Ovary (tissue), 9 donors: ENCODE data around the gene PMIS2. TPM values are rescaled to one million over a fixed set of nuclear protein-coding genes. Genes with fewer than 3 reads are reported as not detected.

ENCODE experiments used
- DNase-seq, 5 donors: peaks; one replicate each; pipeline ENCODE4 v3.0.0-alpha.2; 2019 to 2020
- H3K27ac ChIP-seq, 2 donors: fragments of 200-600 bp; one replicate each; pipeline versions ENCODE4 v1.5.1 to v1.8.0; 2019 to 2022
- H3K27me3 ChIP-seq: fragments of 200-600 bp; one replicate; pipeline ENCODE4 v1.8.0; 2022
- H3K36me3 ChIP-seq: fragments of 200-600 bp; sonication (generic); one replicate; pipeline ENCODE4 v1.5.1; 2019
- H3K4me1 ChIP-seq: one replicate; pipeline ENCODE4 v1.8.1; 2013; ENCODE audit warnings: mild to moderate bottlenecking, moderate library complexity; ENCODE audit not compliant: insufficient read depth
- H3K4me3 ChIP-seq: fragments of 200-600 bp; sonication (generic); one replicate; pipeline ENCODE4 v1.5.1; 2017
- H3K9me3 ChIP-seq, 2 donors: fragments of 200-600 bp in 1 of 2; sonication (generic) in 1 of 2; one replicate each; pipeline versions ENCODE4 v1.5.1 to v1.8.1; 2013 to 2019; ENCODE audit warnings: mild to moderate bottlenecking in 1 of 2, moderate library complexity in 1 of 2
- CTCF ChIP-seq, 3 donors: fragments of 450-650 bp in 2 of 3; fragments of 200-600 bp in 1 of 3; IDR thresholded peaks; one replicate each; pipeline versions ENCODE4 v1.5.1 to v1.8.0; 2016 to 2022; ENCODE audit warnings: antibody characterized with exemption in 3 of 3, mild to moderate bottlenecking in 1 of 3
- EP300 ChIP-seq: sonication (generic); formaldehyde crosslinking; IDR thresholded peaks from one replicate; pipeline ENCODE4 v1.6.1; 2017; ENCODE audit warnings: antibody characterized with exemption
- POLR2A ChIP-seq: fragments of 450-650 bp; IDR thresholded peaks from one replicate; pipeline ENCODE4 v1.6.1; 2017; ENCODE audit warnings: antibody characterized with exemption, mild to moderate bottlenecking, moderate library complexity
- WGBS, 3 donors: extraction: QIAGEN DNeasy Blood & Tissue Kit in 1 of 3; methylation state at CpG; one replicate each; pipeline versions ENCODE4 v1.1.5 to v1.1.7; 2013 to 2017; 5-methylcytosine and 5-hydroxymethylcytosine counted together
- intact Hi-C, 4 donors: fragments of 100-400 bp; cut with DNase I; formaldehyde crosslinking; loops; one replicate each; pipeline versions ENCODE4 v1.11.0 to v1.15.1; 2022 to 2023
- polyA plus RNA-seq, 2 donors: library from polyadenylated mRNA; stranded (reverse); fragments of 200-250 nt in 1 of 2; fragments of 350-450 nt in 1 of 2; fragmentation: Illumina TruSeq in 1 of 2; extraction: RNeasy Lipid Tissue Mini Kit (QIAGEN cat#74804) in 1 of 2; gene quantifications; one replicate each; pipeline ENCODE4 v1.2.3, GENCODE V29; 2013 to 2014
- total RNA-seq, 7 donors: library from RNA; depleted of rRNA in 2 of 7; stranded (reverse); fragments of >200 nt in 2 of 7; fragmentation: NEBNext Ultra II Directional in 3 of 7; extraction: Animal tissue kit (Norgen Biotek cat#: 25700) in 3 of 7; gene quantifications; one replicate each; pipeline versions ENCODE4 v1.1.0 to v1.2.4, GENCODE V29; 2016 to 2023
- donor health status: DM: no; HTN: no; CAD: no; lungs with moderate emphysema.
- donor health status: DM: no; HTN: no; CAD: no.
- donor health status: Bipolar disorder and iron deficiency.
- donor health status: DM: yes; HTN: yes; CAD: no.
- donor health status: DM: no; HTN: no; CAD: no.
- donor health status: DM: yes; HTN: yes; CAD: no.

Gene PMIS2
- total and polyA plus RNA-seq, 9 donors = not detected

GRCh38 chr19:35551091-35551810, 34.7 kb upstream of the PMIS2 start:
- H3K36me3 ChIP-seq = no peaks in the 10 kb centered on the region
- 70 to 80% (median 74%) methylated on average over 19 to 21 of the region's 21 CpGs for WGBS, 3 donors
- intact Hi-C loops = no loop called here
- no peak for DNase-seq
- H3K9me3 ChIP-seq = no peaks in the 10 kb centered on the region
- no peak overlapping the region for H3K27ac ChIP-seq
- H3K4me3 ChIP-seq = no peak overlapping the region
- peaks cover 5% of the 10 kb centered on the region for H3K4me1 ChIP-seq
- no peak for TF ChIP-seq POLR2A
- TF ChIP-seq CTCF (IDR thresholded peaks at IDR 0.05) = no peak
- no peak for TF ChIP-seq EP300
- no peaks in the 10 kb centered on the region for H3K27me3 ChIP-seq

- no peak for DNase-seq
- Histone ChIP-seq H3K27ac (no peak overlapping the region), H3K36me3 (no peaks in the 10 kb centered on the region), H3K9me3 (no peaks in the 10 kb centered on the region), H3K27me3 (no peaks in the 10 kb centered on the region), H3K4me3 (no peak overlapping the region), H3K4me1 (no peaks in the 10 kb centered on the region)
- TF ChIP-seq CTCF (IDR thresholded peaks at IDR 0.05) = no peak
- no peak for TF ChIP-seq POLR2A
- no peak for TF ChIP-seq EP300
- intact Hi-C loops = no loop called here
- 57 to 71% (median 59%) methylated on average over 13 of the region's 13 CpGs for WGBS, 3 donors
Measured at GRCh38 chr19:35552534-35553384, 33.2 kb upstream of the PMIS2 start.

- Histone ChIP-seq H3K9me3 (no peaks in the 10 kb centered on the region), H3K27ac (no peak overlapping the region), H3K36me3 (no peaks in the 10 kb centered on the region), H3K27me3 (no peaks in the 10 kb centered on the region), H3K4me1 (no peaks in the 10 kb centered on the region), H3K4me3 (no peak overlapping the region)
- no peak for DNase-seq
- 59 to 69% (median 68%) methylated on average over 14 of the region's 14 CpGs for WGBS, 3 donors
- intact Hi-C loops = no loop called here
- TF ChIP-seq POLR2A (no peak), CTCF (IDR thresholded peaks at IDR 0.05) (no peak), EP300 (no peak)
Measured at GRCh38 chr19:35553385-35554000, 32.5 kb upstream of the PMIS2 start.

- no peak for TF ChIP-seq EP300
- Histone ChIP-seq H3K36me3 (no peaks in the 10 kb centered on the region), H3K4me3 (no peak overlapping the region), H3K9me3 (no peaks in the 10 kb centered on the region), H3K27ac (no peak overlapping the region), H3K27me3 (no peaks in the 10 kb centered on the region), H3K4me1 (no peaks in the 10 kb centered on the region)
- 65 to 70% (median 68%) methylated on average over 5 of the region's 5 CpGs for WGBS, 3 donors
- intact Hi-C loops = no loop called here
- DNase-seq = no peak
Measured at GRCh38 chr19:35554076-35554475, 31.9 kb upstream of the PMIS2 start.
